Fibroblast of mammary gland (primary cell): ENCODE data around the gene SMNDC1.

ENCODE experiments used
- DNase-seq: peaks from one replicate; pipeline ENCODE4 v3.0.0-alpha.2; 2010; ENCODE audit warnings: low read depth
- H3K4me3 ChIP-seq: 2 replicates; pipeline ENCODE4 v1.5.1; 2011; ENCODE audit warnings: low read depth, mild to moderate bottlenecking, low read length, moderate library complexity; ENCODE audit not compliant: control insufficient read depth
- TF ChIP-seq, protein P1 (sequence below): conservative IDR thresholded peaks from 2 replicates; pipeline ENCODE4 v1.5.1; 2011; ENCODE audit warnings: low read depth, low read length, inconsistent platforms; ENCODE audit not compliant: control insufficient read depth, insufficient read depth

Gene SMNDC1

GRCh38 chr10:110304780-110305421 is at the start of gene SMNDC1:
Gene SMNDC1 (minus strand): TSS chr10:110304920. CDS start chr10:110303587, 1,333 bp downstream.
- TF ChIP-seq, protein P1, sequence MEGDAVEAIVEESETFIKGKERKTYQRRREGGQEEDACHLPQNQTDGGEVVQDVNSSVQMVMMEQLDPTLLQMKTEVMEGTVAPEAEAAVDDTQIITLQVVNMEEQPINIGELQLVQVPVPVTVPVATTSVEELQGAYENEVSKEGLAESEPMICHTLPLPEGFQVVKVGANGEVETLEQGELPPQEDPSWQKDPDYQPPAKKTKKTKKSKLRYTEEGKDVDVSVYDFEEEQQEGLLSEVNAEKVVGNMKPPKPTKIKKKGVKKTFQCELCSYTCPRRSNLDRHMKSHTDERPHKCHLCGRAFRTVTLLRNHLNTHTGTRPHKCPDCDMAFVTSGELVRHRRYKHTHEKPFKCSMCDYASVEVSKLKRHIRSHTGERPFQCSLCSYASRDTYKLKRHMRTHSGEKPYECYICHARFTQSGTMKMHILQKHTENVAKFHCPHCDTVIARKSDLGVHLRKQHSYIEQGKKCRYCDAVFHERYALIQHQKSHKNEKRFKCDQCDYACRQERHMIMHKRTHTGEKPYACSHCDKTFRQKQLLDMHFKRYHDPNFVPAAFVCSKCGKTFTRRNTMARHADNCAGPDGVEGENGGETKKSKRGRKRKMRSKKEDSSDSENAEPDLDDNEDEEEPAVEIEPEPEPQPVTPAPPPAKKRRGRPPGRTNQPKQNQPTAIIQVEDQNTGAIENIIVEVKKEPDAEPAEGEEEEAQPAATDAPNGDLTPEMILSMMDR: no peak
- peak; percentile 98 for DNase-seq
- H3K4me3 ChIP-seq: peak within 1 kb of the TSS; percentile 63

GRCh38 chr10:110354322-110354766 is 49.6 kb upstream of the SMNDC1 start:
- TF ChIP-seq, protein P1: peak; percentile 93
- no peak overlapping the region for H3K4me3 ChIP-seq
- DNase-seq: peak; percentile 94

DNA sequence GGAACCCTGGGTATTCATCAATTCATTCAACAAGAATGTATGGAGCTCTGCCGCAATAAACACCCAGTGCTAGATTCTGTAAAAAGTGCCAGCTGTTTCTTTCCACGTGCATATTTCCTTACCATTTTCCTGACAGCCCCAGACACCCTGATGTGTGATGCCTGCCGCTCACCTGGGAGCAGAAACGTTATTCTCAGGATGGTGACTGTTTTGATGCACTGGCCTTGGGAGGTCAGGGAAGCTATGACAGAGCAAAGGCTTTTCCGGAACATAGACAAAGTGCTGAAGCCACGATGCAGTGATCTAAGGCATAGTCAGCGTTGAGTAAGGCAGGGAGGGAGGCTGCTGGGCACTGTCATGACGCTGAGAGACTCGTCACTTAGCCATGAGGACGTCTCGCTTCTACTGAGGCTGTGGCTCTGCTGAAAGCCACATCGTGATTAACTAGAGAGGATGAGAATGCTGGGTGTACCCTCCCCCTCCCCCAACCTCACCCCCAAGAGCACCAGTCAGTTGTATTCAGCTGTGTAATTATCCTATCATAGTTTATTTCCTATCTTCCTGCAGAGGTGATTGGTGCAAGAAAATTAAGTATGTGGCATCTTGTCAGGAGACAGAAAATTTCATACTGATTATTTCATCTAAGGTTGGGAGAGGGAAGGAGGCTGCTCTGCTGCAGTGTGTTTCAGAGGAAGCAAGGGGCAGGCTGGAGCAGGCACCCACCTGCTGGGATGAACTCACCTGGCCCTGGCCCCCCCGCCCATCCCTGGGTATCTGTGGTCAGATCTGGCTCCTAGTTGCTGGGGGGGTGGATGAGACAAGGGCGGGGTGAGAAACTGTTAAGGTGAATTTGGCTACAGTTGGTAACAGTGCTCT is 48.8 kb upstream of the SMNDC1 start:
- TF ChIP-seq, protein P1: peak; percentile 26
- DNase-seq: peak; percentile 99
- peak overlapping the region; percentile 22 for H3K4me3 ChIP-seq

- no peak overlapping the region for H3K4me3 ChIP-seq
- TF ChIP-seq, protein P1: no peak
- DNase-seq: no peak
These were observed 48.2 kb upstream of the SMNDC1 start for GRCh38 chr10:110352930-110353243.

- no peak for DNase-seq
- TF ChIP-seq, protein P1: no peak
- H3K4me3 ChIP-seq: no peak overlapping the region
These were observed 46.1 kb upstream of the SMNDC1 start for GRCh38 chr10:110350812-110351211.

GRCh38 chr10:110349831-110350230 is 45.1 kb upstream of the SMNDC1 start:
- no peak for DNase-seq

More at GRCh38 chr10:110349831-110350230, 45.1 kb upstream of the SMNDC1 start:
- no peak overlapping the region for H3K4me3 ChIP-seq
- TF ChIP-seq, protein P1: no peak
